Pancreas (tissue), 10 donors: ENCODE results near the gene CAPN14. TPM values are rescaled to one million over a fixed set of nuclear protein-coding genes. Genes with fewer than 3 reads are reported as not detected.

Source experiments
- ATAC-seq, 4 donors: fragments of 200-7000 bp; cut with Tn5 transposase; one replicate each; pipeline versions ENCODE4 v1.8.0 to v1.9.1; 2020; ENCODE audit warnings: mild to moderate bottlenecking in 4 of 4, moderate library complexity in 4 of 4
- DNase-seq, 6 donors: peaks; one replicate each; pipeline ENCODE4 v3.0.0-alpha.2; 2020
- FAIRE-seq: peaks from 2 replicates; lab custom pipeline; 2012; peaks lifted over from hg19 to GRCh38; lab: Jason Lieb, UNC
- H3K27ac ChIP-seq, 4 donors: fragments of 200-600 bp; sonication (generic); 1 replicate in 3 of 4; 2 replicates in 1 of 4; pipeline versions ENCODE4 v1.5.0 to v1.8.0; 2020
- H3K27me3 ChIP-seq, 4 donors: fragments of 200-600 bp; one replicate each; pipeline ENCODE4 v1.8.0; 2021
- H3K36me3 ChIP-seq, 3 donors: fragments of 200-600 bp; sonication (generic) in 1 of 3; one replicate each; pipeline versions ENCODE4 v1.5.0 to v1.8.0; 2020 to 2021
- H3K4me1 ChIP-seq, 3 donors: fragments of 200-600 bp; one replicate each; pipeline ENCODE4 v1.8.0; 2021
- H3K4me3 ChIP-seq, 4 donors: fragments of 200-600 bp; sonication (generic) in 2 of 4; one replicate each; pipeline versions ENCODE4 v1.5.0 to v1.8.0; 2020 to 2021
- H3K9me3 ChIP-seq, 4 donors: fragments of 200-600 bp; one replicate each; pipeline ENCODE4 v1.8.0; 2021
- CTCF ChIP-seq, 4 donors: fragments of 200-600 bp; sonication (generic) in 3 of 4; IDR thresholded peaks; one replicate each; pipeline versions ENCODE4 v1.5.0 to v1.8.0; 2021; ENCODE audit warnings: antibody characterized with exemption in 4 of 4
- WGBS, 2 donors: extraction: QIAGEN DNeasy Blood & Tissue Kit; methylation state at CpG; one replicate each; pipeline ENCODE4 v1.1.7; 2013; 5-methylcytosine and 5-hydroxymethylcytosine counted together
- intact Hi-C, 3 donors: fragments of 100-400 bp; cut with DNase I; formaldehyde crosslinking; loops; one replicate each; pipeline versions ENCODE4 v1.11.1 to v1.14.2; 2022
- polyA plus RNA-seq, 2 donors: library from polyadenylated mRNA; stranded (reverse); fragments of 200-250 nt; gene quantifications; one replicate each; pipeline ENCODE4 v1.2.3, GENCODE V29; 2013
- total RNA-seq, 6 donors: library from RNA; stranded (reverse); fragmentation: NEBNext Ultra II Directional in 4 of 6; extraction: Animal tissue kit (Norgen Biotek cat#: 25700) in 4 of 6; gene quantifications; one replicate each; pipeline versions ENCODE4 v1.2.1 to v1.2.4, GENCODE V29; 2021 to 2023
- donor health status: healthy with polysubstance abuse.
- donor health status: DM: no; HTN: no; CAD: no; lungs with moderate emphysema.
- donor health status: DM: no; HTN: no; CAD: no.
- donor health status: control.
- donor health status: control.
- donor health status: Bipolar disorder and iron deficiency.
- donor health status: DM: yes; HTN: yes; CAD: no.
- donor health status: DM: no; HTN: no; CAD: no.
- donor health status: DM: no; HTN: no; CAD: no.
- donor health status: DM: yes; HTN: yes; CAD: no.

The CAPN14 gene
- total and polyA plus RNA-seq, 8 donors = 0.06 to 0.08 (median 0.07) TPM; not detected in 5

DNA sequence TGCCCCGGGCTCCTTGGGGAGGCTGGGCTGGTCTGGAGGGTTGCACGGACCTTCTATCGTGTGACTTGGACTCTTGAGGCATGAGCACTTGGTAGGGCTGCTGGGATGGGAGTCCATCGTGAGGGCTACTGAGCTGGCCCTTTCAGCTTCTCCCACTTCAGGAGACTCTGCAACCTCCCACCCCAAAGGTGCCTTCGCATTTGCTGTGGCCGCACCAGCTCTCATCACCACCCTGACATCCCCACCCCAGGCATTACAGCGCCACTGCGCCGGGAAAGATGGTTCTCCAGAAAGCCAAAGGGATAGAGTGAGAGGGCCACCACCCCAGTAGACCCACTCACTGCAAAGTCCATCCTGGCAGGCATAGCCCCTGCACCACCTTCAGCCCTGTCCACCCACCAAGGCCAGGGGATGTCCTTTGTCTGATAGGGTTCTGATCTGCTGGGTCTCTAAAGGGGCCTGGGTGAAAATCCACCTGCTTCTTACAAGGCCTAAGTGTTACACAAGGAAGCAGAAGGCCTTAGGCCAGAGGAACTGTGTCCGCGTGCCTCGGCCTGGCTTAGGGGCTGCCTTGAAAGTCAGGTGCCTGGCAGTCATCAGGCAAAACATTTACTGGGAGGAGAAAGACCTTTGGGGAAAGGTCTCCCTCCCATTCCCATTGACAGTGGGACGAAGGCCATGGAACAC is 21.7 kb upstream of the CAPN14 start:
- intact Hi-C loops = no loop called here
- Histone ChIP-seq H3K4me1 (no peaks in the 10 kb centered on the region), H3K36me3 (no peaks in the 10 kb centered on the region), H3K4me3 (no peak overlapping the region), H3K9me3 (no peaks in the 10 kb centered on the region), H3K27ac (peak overlapping the region in 1 of 4 donors; percentile 9), H3K27me3 (no peaks in the 10 kb centered on the region)
- DNase-seq (no peak), ATAC-seq (no peak), FAIRE-seq (no peak)
- 90 to 93% methylated on average over 13 of the region's 13 CpGs for WGBS, 2 donors
- TF ChIP-seq CTCF (IDR thresholded peaks at IDR 0.05) = no peak

DNA sequence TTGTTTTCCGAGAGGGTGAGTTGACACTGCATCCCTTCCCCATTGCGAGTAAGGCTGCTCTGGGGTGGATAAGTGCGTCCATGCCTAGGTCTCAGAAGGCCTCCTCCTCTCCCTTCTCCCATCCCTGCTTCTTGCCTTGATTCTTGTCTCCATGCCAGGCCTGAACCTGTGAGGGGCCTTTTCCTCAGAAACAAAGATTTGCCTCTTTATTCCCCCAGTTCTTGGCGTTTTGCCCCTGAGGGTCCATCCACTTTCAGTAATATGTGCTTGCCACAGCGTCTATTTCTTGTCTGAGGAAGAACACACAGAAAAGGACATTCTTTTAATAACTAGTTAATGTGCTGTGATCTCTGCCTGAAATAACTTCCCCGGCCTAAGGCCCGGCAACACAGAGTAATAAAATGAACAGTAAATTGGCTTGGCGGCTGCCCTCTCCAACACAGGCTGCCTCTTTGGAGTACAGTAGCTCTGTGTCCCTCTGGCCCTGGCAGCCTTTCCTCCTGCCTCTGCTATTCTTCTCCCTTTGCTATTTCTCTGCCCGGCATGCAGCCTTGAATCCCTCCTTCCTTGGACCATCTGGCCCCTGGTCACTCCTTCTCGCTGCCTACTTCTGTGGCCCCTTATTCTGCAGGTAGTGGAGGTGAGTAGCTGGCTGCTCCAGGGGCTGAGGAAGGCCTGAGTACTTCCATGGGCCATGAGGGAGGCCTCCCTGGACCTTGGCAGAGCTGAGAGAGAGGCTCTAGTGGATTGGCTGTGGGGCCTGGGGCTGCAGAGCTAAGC is 21.0 kb upstream of the CAPN14 start:
- H3K4me3 ChIP-seq = no peak overlapping the region
- H3K9me3 ChIP-seq = no peaks in the 10 kb centered on the region
- DNase-seq (no peak), FAIRE-seq (no peak), ATAC-seq (no peak)
- no peaks in the 10 kb centered on the region for H3K36me3 ChIP-seq
- 90 to 94% methylated on average over 10 of the region's 10 CpGs for WGBS, 2 donors
- intact Hi-C loops = no loop called here
- H3K27me3 ChIP-seq = no peaks in the 10 kb centered on the region
- TF ChIP-seq CTCF (IDR thresholded peaks at IDR 0.05) = no peak
- no peaks in the 10 kb centered on the region for H3K4me1 ChIP-seq
- H3K27ac ChIP-seq = no peak overlapping the region

DNA sequence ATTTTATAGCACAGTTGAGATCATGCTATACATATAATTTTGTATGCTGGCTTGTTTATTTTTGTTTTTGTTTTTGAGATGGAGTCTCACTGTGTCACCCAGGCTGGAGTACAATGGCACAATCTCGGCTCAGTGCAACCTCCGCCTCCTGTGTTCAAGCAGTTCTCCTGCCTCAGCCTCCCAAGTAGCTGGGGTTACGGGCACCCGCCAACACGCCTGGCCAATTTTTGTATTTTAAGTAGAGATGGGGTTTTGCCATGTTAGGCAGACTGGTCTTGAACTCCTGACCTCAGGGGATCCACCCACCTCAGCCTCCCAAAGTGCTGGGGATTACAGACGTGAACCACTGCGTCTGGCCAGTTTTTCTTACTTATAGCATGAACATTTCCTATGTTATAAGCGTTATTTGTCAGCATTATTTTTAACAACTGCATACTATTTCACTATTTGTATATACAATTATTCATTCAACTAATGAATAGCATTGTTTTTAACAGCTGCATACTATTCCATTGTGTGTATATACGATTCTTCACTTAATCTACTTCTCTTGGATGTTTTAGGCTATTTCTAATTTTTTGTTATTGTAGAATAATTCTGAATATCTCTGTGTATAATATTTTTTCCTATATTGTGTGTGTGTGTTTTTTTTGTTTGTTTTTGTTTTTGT is 20.2 kb upstream of the CAPN14 start:
- no peak for DNase-seq
- H3K27ac ChIP-seq = no peak overlapping the region
- H3K36me3 ChIP-seq = no peaks in the 10 kb centered on the region
- ATAC-seq = no peak
- H3K27me3 ChIP-seq = no peaks in the 10 kb centered on the region
- no peaks in the 10 kb centered on the region for H3K4me1 ChIP-seq
- no peaks in the 10 kb centered on the region for H3K9me3 ChIP-seq
- intact Hi-C loops = no loop called here
- TF ChIP-seq CTCF (IDR thresholded peaks at IDR 0.05) = no peak
- no peak overlapping the region for H3K4me3 ChIP-seq
- no peak for FAIRE-seq
- WGBS, 2 donors = 91 to 96% methylated on average over 9 of the region's 9 CpGs

DNA sequence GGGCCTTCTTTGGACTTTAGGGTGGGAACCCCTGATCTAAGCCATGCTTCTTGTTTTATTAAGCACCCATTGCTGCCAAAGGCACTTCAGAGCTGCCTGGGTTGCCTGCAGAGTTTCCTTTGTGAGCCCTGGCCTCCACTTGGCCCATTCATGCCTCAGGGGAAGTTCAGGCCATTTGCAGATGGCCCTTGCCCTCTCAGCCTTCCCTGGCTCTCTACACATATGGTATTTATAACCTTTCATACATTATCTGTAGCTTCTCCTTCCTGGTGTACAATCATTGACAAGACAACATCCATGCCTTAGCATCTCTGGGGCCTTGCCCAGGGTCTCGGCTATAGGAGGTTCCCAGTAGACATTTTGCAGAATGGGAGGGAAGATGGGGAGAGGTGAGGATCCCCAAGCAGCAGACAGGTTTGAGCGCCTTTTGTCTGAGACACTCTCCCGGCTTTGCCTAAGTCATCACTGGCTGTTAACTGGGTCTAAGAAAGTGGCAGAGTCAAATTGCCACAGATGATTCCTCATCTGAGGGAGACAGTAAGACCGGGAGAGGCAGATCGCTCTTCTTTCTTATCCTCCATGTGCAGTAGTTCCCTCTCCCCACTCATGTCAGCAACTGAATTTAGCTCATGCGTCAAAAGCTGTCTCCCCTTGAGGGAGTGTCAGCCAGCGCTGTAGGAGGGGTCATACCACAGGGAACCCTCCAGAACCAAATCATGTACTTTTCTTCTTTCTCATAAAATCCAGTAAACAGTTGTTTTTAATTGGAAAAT is 19.3 kb upstream of the CAPN14 start:
- no peak overlapping the region for H3K27ac ChIP-seq
- no peaks in the 10 kb centered on the region for H3K36me3 ChIP-seq
- ATAC-seq (no peak), FAIRE-seq (no peak), DNase-seq (no peak)
- intact Hi-C loops = no loop called here
- no peaks in the 10 kb centered on the region for H3K9me3 ChIP-seq
- H3K4me3 ChIP-seq = no peak overlapping the region
- WGBS, 2 donors = 94 to 96% methylated on average over 7 of the region's 7 CpGs
- no peak for TF ChIP-seq CTCF (IDR thresholded peaks at IDR 0.05)
- no peaks in the 10 kb centered on the region for H3K4me1 ChIP-seq
- no peaks in the 10 kb centered on the region for H3K27me3 ChIP-seq
